MM.1S (cell line): ENCODE results near the gene IFNL3.

Experiments used
- CTCF ChIP-seq: fragments of 300-600 bp; sonication (generic); IDR thresholded peaks from 2 replicates; pipeline ENCODE4 v1.5.1; 2016; ENCODE audit warnings: antibody characterized with exemption, low read length, mixed read lengths
- EZH2 ChIP-seq: fragments of 300-600 bp; sonication (generic); optimal IDR thresholded peaks from 2 replicates; pipeline ENCODE3; 2017; ENCODE audit warnings: low read depth, mild to moderate bottlenecking, antibody characterized with exemption, low read length, mixed read lengths

GRCh38 chr19:39238209-39238608, 6.6 kb downstream of the IFNL3 start:
- TF ChIP-seq CTCF (no peak), EZH2 (no peak)
